T-helper 1 cell treated with Interleukin-12 subunit alpha and Interleukin-12 subunit beta and Interleukin-4 antibody, amounts not matched to agents 30 μg/mL and 1 μg/mL, for 36 hours (primary cell): ENCODE results near the gene ARF4.

ENCODE experiments used
- H3K27ac Mint-ChIP-seq: one replicate; pipeline ENCODE4 v1.8.0; 2021; ENCODE audit warnings: mild to moderate bottlenecking, mixed read lengths
- H3K27me3 Mint-ChIP-seq: one replicate; pipeline ENCODE4 v1.8.0; 2021; ENCODE audit warnings: low read depth, mixed read lengths
- H3K36me3 Mint-ChIP-seq: one replicate; pipeline ENCODE4 v1.8.0; 2021; ENCODE audit warnings: low read depth, mixed read lengths
- H3K4me1 Mint-ChIP-seq: one replicate; pipeline ENCODE4 v1.8.0; 2021; ENCODE audit warnings: low read depth, mixed read lengths
- H3K4me3 Mint-ChIP-seq: one replicate; pipeline ENCODE4 v1.8.0; 2021; ENCODE audit warnings: mild to moderate bottlenecking, moderate library complexity, mixed read lengths
- H3K9me3 Mint-ChIP-seq: one replicate; pipeline ENCODE4 v1.8.0; 2021; ENCODE audit warnings: mixed read lengths

The ARF4 gene

GRCh38 chr3:57557085-57557537 lies 40.0 kb downstream of the ARF4 start:
- Mint-ChIP-seq H3K4me1 (peaks cover 31% of the 10 kb centered on the region), H3K9me3 (no peaks in the 10 kb centered on the region), H3K27me3 (no peaks in the 10 kb centered on the region), H3K27ac (peak overlapping the region; percentile 97), H3K4me3 (peak overlapping the region; percentile 90), H3K36me3 (peaks cover 27% of the 10 kb centered on the region)

- Mint-ChIP-seq H3K27ac (peak overlapping the region; percentile 97), H3K9me3 (no peaks in the 10 kb centered on the region), H3K27me3 (no peaks in the 10 kb centered on the region), H3K4me1 (peaks cover 30% of the 10 kb centered on the region), H3K36me3 (peaks cover 27% of the 10 kb centered on the region), H3K4me3 (peak overlapping the region; percentile 90)
Measured at GRCh38 chr3:57556459-57557084, 40.6 kb downstream of the ARF4 start.

- no peaks in the 10 kb centered on the region for H3K27me3 Mint-ChIP-seq
- peak within 1 kb of the TSS; percentile 97 for H3K27ac Mint-ChIP-seq
- no peaks in the 10 kb centered on the region for H3K9me3 Mint-ChIP-seq
- peaks cover 29% of the 10 kb centered on the region for H3K4me1 Mint-ChIP-seq
- H3K4me3 Mint-ChIP-seq: peak within 1 kb of the TSS; percentile 90
- H3K36me3 Mint-ChIP-seq: peaks cover 25% of the 10 kb centered on the region
Measured at GRCh38 chr3:57555738-57556458, 41.2 kb downstream of the ARF4 start, which contains the start of gene PDE12. TSS of gene PDE12 (plus strand) at chr3:57556274. CDS start at chr3:57556380, 106 bp downstream.

- Mint-ChIP-seq H3K4me1 (peaks cover 29% of the 10 kb centered on the region), H3K4me3 (peak overlapping the region; percentile 90), H3K27ac (peak overlapping the region; percentile 97), H3K9me3 (no peaks in the 10 kb centered on the region), H3K27me3 (no peaks in the 10 kb centered on the region), H3K36me3 (peaks cover 21% of the 10 kb centered on the region)
Measured at GRCh38 chr3:57555306-57555705, 41.8 kb downstream of the ARF4 start.

- no peaks in the 10 kb centered on the region for H3K9me3 Mint-ChIP-seq
- no peak overlapping the region for H3K27ac Mint-ChIP-seq
- peaks cover 2% of the 10 kb centered on the region for H3K27me3 Mint-ChIP-seq
- peaks cover 5% of the 10 kb centered on the region for H3K4me1 Mint-ChIP-seq
- H3K36me3 Mint-ChIP-seq: no peaks in the 10 kb centered on the region
- no peak overlapping the region for H3K4me3 Mint-ChIP-seq
Measured at GRCh38 chr3:57546616-57547015, 50.5 kb downstream of the ARF4 start.

GRCh38 chr3:57545636-57546268 lies 51.4 kb downstream of the ARF4 start:
- Mint-ChIP-seq H3K9me3 (no peaks in the 10 kb centered on the region), H3K27me3 (peaks cover 2% of the 10 kb centered on the region), H3K36me3 (no peaks in the 10 kb centered on the region), H3K4me1 (peaks cover 5% of the 10 kb centered on the region), H3K27ac (no peak overlapping the region), H3K4me3 (no peak overlapping the region)

- Mint-ChIP-seq H3K4me1 (peaks cover 5% of the 10 kb centered on the region), H3K36me3 (no peaks in the 10 kb centered on the region), H3K27ac (no peak within 1 kb of the TSS), H3K4me3 (no peak within 1 kb of the TSS), H3K27me3 (peaks cover 2% of the 10 kb centered on the region), H3K9me3 (no peaks in the 10 kb centered on the region)
Measured at GRCh38 chr3:57544181-57545125, 52.7 kb downstream of the ARF4 start, which contains the start of gene DNAH12. TSS of gene DNAH12 (minus strand) at chr3:57544344. CDS start at chr3:57542870, 1,474 bp downstream.

- no peak overlapping the region for H3K4me3 Mint-ChIP-seq
- H3K36me3 Mint-ChIP-seq: no peaks in the 10 kb centered on the region
- no peaks in the 10 kb centered on the region for H3K9me3 Mint-ChIP-seq
- no peak overlapping the region for H3K27ac Mint-ChIP-seq
- no peaks in the 10 kb centered on the region for H3K27me3 Mint-ChIP-seq
- H3K4me1 Mint-ChIP-seq: no peaks in the 10 kb centered on the region
Measured at GRCh38 chr3:57538465-57538864, 58.7 kb downstream of the ARF4 start.

GRCh38 chr3:57530071-57530608 lies 67.0 kb downstream of the ARF4 start:
- H3K4me1 Mint-ChIP-seq: no peaks in the 10 kb centered on the region
- no peak overlapping the region for H3K4me3 Mint-ChIP-seq
- H3K27me3 Mint-ChIP-seq: peaks cover 10% of the 10 kb centered on the region
- no peaks in the 10 kb centered on the region for H3K36me3 Mint-ChIP-seq
- no peak overlapping the region for H3K27ac Mint-ChIP-seq
- no peaks in the 10 kb centered on the region for H3K9me3 Mint-ChIP-seq
